K562 (cell line): ENCODE measurements around the gene UBQLN3. TPM values are rescaled to one million over a fixed set of nuclear protein-coding genes. Genes with fewer than 3 reads are reported as not detected.

Experiments used
- ATAC-seq: fragments of 200-7000 bp; cut with Tn5 transposase; 3 replicates; pipeline ENCODE4 v1.9.1; 2020; ENCODE audit warnings: moderate library complexity
- BruUV-seq: library from RNA; stranded (reverse); fragments of 400-500 nt; replicated peaks from 2 replicates; lab custom pipeline; 2021; lab: Mats Ljungman, UMichigan
- CTCF ChIA-PET: fragments of 300-600 bp; formaldehyde crosslinking; extraction: SDS; loops from one replicate; lab custom pipeline; 2021; ENCODE audit warnings: low intra/inter-chr PET ratio; lab: Yijun Ruan, JAX
- POLR2A ChIA-PET: fragments of 300-600, 350-650 bp; sonication (Branson Sonifier 250); formaldehyde crosslinking; extraction: SDS; loops from one replicate; lab custom pipeline; 2021; ENCODE audit warnings: antibody characterized with exemption, inconsistent platforms; lab: Yijun Ruan, JAX
- DNase-seq, 4 experiments: peaks; one replicate each; pipeline versions ENCODE4 v3.0.0 to v3.0.0-alpha.2; 2011 to 2018; ENCODE audit warnings: low spot score in 3 of 4, mixed read lengths in 3 of 4; ENCODE audit errors: extremely low read depth in 1 of 4
- FAIRE-seq: peaks from 2 replicates; lab custom pipeline; 2011; peaks lifted over from hg19 to GRCh38; lab: Jason Lieb, UNC
- H2AFZ ChIP-seq: 2 replicates; pipeline ENCODE4 v1.6.0; 2011; ENCODE audit warnings: low read depth, low read length, control low read depth, inconsistent platforms
- H3K27ac ChIP-seq: fragments of 200-600 bp; 3 replicates; pipeline ENCODE4 v1.8.0; 2011; ENCODE audit warnings: low read depth, mild to moderate bottlenecking, control low read depth, inconsistent platforms, low read length, moderate library complexity, mixed read lengths; ENCODE audit errors: extremely low read depth
- H3K27me3 ChIP-seq, 2 experiments: fragments of 300-600 bp in 1 of 2; 2 replicates in 1 of 2; 3 replicates in 1 of 2; pipeline versions ENCODE4 v1.6.0 to v1.8.0; 2011; ENCODE audit warnings: inconsistent platforms in 2 of 2, low read length in 2 of 2, mild to moderate bottlenecking in 1 of 2, mixed read lengths in 1 of 2, moderate library complexity in 1 of 2; ENCODE audit not compliant: control insufficient read depth in 2 of 2, insufficient read depth in 2 of 2
- H3K36me3 ChIP-seq: fragments of 300-600 bp; 3 replicates; pipeline ENCODE4 v1.8.0; 2011; ENCODE audit warnings: mild to moderate bottlenecking, low read length, inconsistent platforms; ENCODE audit not compliant: control insufficient read depth, insufficient read depth
- H3K4me1 ChIP-seq, 2 experiments: fragments of 200-600 bp in 1 of 2; replicated peaks in 1 of 2; 2 replicates in 1 of 2; 3 replicates in 1 of 2; pipeline versions ENCODE4 v1.5.1 to v1.8.0; 2011; ENCODE audit warnings: inconsistent platforms in 2 of 2, low read length in 2 of 2, mild to moderate bottlenecking in 1 of 2, mixed read lengths in 1 of 2, moderate library complexity in 1 of 2; ENCODE audit not compliant: control insufficient read depth in 2 of 2, insufficient read depth in 2 of 2
- H3K4me2 ChIP-seq: 2 replicates; pipeline ENCODE4 v1.6.1; 2011; ENCODE audit warnings: low read length, control low read depth, inconsistent platforms, mixed read lengths; ENCODE audit not compliant: insufficient read depth
- H3K4me3 ChIP-seq: fragments of 200-600 bp; sonication (generic), shearing (Covaris generic); 2 replicates; pipeline ENCODE4 v1.5.1; 2016; ENCODE audit warnings: control low read depth, inconsistent platforms
- H3K79me2 ChIP-seq: fragments of 200-600 bp; 3 replicates; pipeline ENCODE4 v1.8.0; 2011; ENCODE audit warnings: low read length, inconsistent platforms; ENCODE audit not compliant: control insufficient read depth, insufficient read depth
- H3K9ac ChIP-seq, 2 experiments: 2 replicates each; pipeline versions ENCODE4 v1.6.0 to v1.6.1; 2011; ENCODE audit warnings: low read depth in 2 of 2, low read length in 2 of 2, control low read depth in 1 of 2, inconsistent platforms in 1 of 2, mild to moderate bottlenecking in 1 of 2, mixed read lengths in 1 of 2; ENCODE audit not compliant: insufficient read depth in 1 of 2
- H3K9me1 ChIP-seq: one replicate; pipeline ENCODE4 v1.6.0; 2011; ENCODE audit warnings: inconsistent platforms, mild to moderate bottlenecking, low read length, moderate library complexity; ENCODE audit not compliant: control insufficient read depth, insufficient read depth
- H3K9me3 ChIP-seq: replicated peaks from 2 replicates; pipeline ENCODE4 v1.5.1; 2011; ENCODE audit warnings: low read depth, low read length, inconsistent platforms; ENCODE audit not compliant: control insufficient read depth, insufficient read depth
- H4K20me1 ChIP-seq: replicated peaks from 2 replicates; pipeline ENCODE4 v1.6.1; 2011; ENCODE audit warnings: low read length, inconsistent platforms, mixed read lengths; ENCODE audit not compliant: control insufficient read depth, insufficient read depth
- RAD21 ChIP-seq, 2 experiments: fragments of 250-450 bp in 1 of 2; fragments of 450-650 bp in 1 of 2; sonication (Bioruptor Pico) in 1 of 2; formaldehyde crosslinking in 1 of 2; IDR thresholded peaks in 1 of 2; conservative IDR thresholded peaks in 1 of 2; 2 replicates each; pipeline versions ENCODE4 v1.4.0 to v1.8.0; 2020 to 2022; ENCODE audit warnings: mild to moderate bottlenecking in 2 of 2, moderate library complexity in 1 of 2
- SRSF3 ChIP-seq: fragments of 200-400 bp; formaldehyde crosslinking; IDR thresholded peaks from 2 replicates; pipeline ENCODE4 v1.6.1; 2016; ENCODE audit warnings: mild to moderate bottlenecking, low read length, moderate library complexity; ENCODE audit not compliant: insufficient read depth
- TAF7 ChIP-seq: fragments of 450-650 bp; IDR thresholded peaks from 2 replicates; pipeline ENCODE4 v1.6.1; 2016; ENCODE audit warnings: missing genetic modification characterization, missing compliant biosample characterization
- ZKSCAN8 ChIP-seq: fragments of 200-800 bp; sonication (Bioruptor generic); IDR thresholded peaks from 2 replicates; pipeline ENCODE4 v1.6.1; 2016; ENCODE audit warnings: missing genetic modification characterization, missing compliant biosample characterization
- ZNF165 ChIP-seq: fragments of 250-450 bp; sonication (Bioruptor Pico); IDR thresholded peaks from 2 replicates; pipeline ENCODE4 v1.4.0; 2020; ENCODE audit warnings: borderline replicate concordance
- WGBS: fragments of 100-300 bp; shearing (Covaris generic); methylation state at CpG from one replicate; pipeline ENCODE4 v1.1.6; 2016; ENCODE audit warnings: low coverage, mixed read lengths; ENCODE audit not compliant: insufficient coverage; ENCODE audit errors: missing lambda C conversion rate; 5-methylcytosine and 5-hydroxymethylcytosine counted together
- in situ Hi-C: fragments of 300-500 bp; cut with MboI; formaldehyde crosslinking; loops from 4 replicates; pipeline ENCODE4 v1.15.0; 2018; ENCODE audit warnings: inconsistent platforms, mixed read lengths
- intact Hi-C: fragments of 100-400 bp; cut with micrococcal nuclease; formaldehyde crosslinking; loops from 2 replicates; pipeline ENCODE4 v1.14.2; 2022
- polyA plus RNA-seq, 8 experiments: library from polyadenylated mRNA; depleted of rRNA in 4 of 8; stranded (reverse) in 5 of 8; unstranded in 3 of 8; fragments of >200 nt; fragmentation: Nextera tagmentation in 2 of 8; fragmentation: Illumina TruSeq in 1 of 8; extraction: Ambion mirVana in 2 of 8; extraction: Trizol in 1 of 8; gene quantifications; 2 replicates each; pipeline versions ENCODE4 v1.2.1 to v1.2.3, GENCODE V29; 2011 to 2014; ENCODE audit warnings: inconsistent platforms in 1 of 8, missing spikeins in 1 of 8
- total RNA-seq, 7 experiments: library from RNA; depleted of rRNA in 6 of 7; stranded (reverse); fragments of >200 nt in 6 of 7; fragmentation: Illumina TruSeq in 2 of 7; extraction: Trizol in 2 of 7; gene quantifications; 2 replicates each; pipeline versions ENCODE4 v1.2.1 to v1.2.3, GENCODE V29; 2011 to 2021; ENCODE audit warnings: low replicate concordance in 1 of 7
- TF ChIP-seq, protein P1 (sequence below): IDR thresholded peaks from 2 replicates; pipeline ENCODE4 v1.6.1; 2011; ENCODE audit warnings: borderline replicate concordance, low read depth, mild to moderate bottlenecking, moderate library complexity, low read length; ENCODE audit not compliant: insufficient read depth, poor library complexity, severe bottlenecking
- TF ChIP-seq, protein P2 (sequence below), 3 experiments: IDR thresholded peaks in 2 of 3; conservative IDR thresholded peaks in 1 of 3; 2 replicates each; pipeline ENCODE4 v1.5.1; 2011 to 2012; ENCODE audit warnings: low read length in 3 of 3, mild to moderate bottlenecking in 3 of 3, control low read depth in 2 of 3, improper control_type of control experiment in 1 of 3, inconsistent platforms in 1 of 3, low read depth in 1 of 3, mixed read lengths in 1 of 3, moderate library complexity in 1 of 3; ENCODE audit not compliant: insufficient read depth in 2 of 3

Gene UBQLN3
- total and polyA plus RNA-seq, 9 of the 15 experiments (the other 6 are each of a cell fraction or from before 2014, with no cell fraction given): 0.01 to 0.27 TPM; not detected in 7

DNA sequence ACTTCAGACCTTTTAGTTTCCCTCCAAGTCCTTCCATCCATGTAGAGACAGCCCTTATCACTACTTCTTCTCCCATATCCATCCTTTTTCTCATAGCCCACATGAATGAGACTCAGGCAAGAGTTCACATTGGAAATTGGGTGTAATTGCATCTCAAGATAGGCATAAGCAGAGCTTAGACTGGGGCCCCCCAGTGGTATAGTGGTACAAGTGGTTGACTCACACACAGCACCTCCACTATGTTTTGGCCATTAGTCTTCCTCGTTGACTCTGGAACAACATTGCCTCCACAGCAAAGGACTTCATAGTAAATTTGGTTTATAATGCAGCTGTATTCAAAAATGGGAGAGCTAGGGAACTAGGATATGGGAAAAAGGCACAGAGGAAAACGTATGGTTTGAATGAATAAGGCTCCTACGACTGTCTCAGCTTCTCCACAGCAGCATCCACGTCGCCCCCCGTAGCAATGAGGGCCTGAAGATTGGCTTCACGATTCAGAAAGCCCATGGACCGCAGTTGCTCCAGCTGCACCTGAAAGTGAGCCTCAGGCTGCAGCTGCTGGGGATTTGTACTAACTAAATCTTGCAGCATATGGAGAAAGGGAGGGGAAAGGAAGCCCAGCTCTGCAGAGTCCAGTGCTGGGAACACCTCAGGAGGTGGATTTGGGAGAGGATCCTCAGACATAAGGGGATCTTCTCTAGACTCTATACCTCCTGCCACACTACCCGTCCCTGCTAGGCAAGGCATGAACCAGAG is 2.4 kb downstream of the UBQLN3 start:
- in situ Hi-C loops: no loop called here
- DNase-seq (peak; percentile 36 to 62 (median 48)), FAIRE-seq (no peak), ATAC-seq (peak; percentile 48)
- Histone ChIP-seq H3K9me3 (no peaks in the 10 kb centered on the region), H2AFZ (peak overlapping the region; percentile 68), H4K20me1 (peaks cover 16% of the 10 kb centered on the region), H3K36me3 (peaks cover 14% of the 10 kb centered on the region; the same call in 2 of the 3 replicates), H3K4me1 (peaks cover 24 to 49% of the 10 kb centered on the region in 2 experiments; a peak in 4 of 5 replicates), H3K27me3 (no peaks in the 10 kb centered on the region), H3K9ac (peak overlapping the region in 1 of 2 experiments; percentile 75; a peak in 2 of 4 replicates), H3K4me3 (no peak overlapping the region), H3K79me2 (peaks cover 31% of the 10 kb centered on the region), H3K27ac (no peak overlapping the region), H3K9me1 (no peaks in the 10 kb centered on the region), H3K4me2 (peak overlapping the region; percentile 56; the same call in 1 of the 2 replicates)
- ChIA-PET POLR2A (interaction anchor here (0.7 to 8.7 kb wide), 4 partner anchors 12 to 24 kb away, joined by 3 to 123 read pairs (median 40); partner anchors contain the start of gene UBQLNL), CTCF (no interaction called here)
- BruUV-seq: no TSS peak
- intact Hi-C loops: loop anchor here (10.0 kb wide), 3 partner anchors 87 to 303 kb away; partner anchors contain the start of genes OR51V1 and TRIM6
- TF ChIP-seq TAF7 (tag): no peak
- no peak for TF ChIP-seq ZKSCAN8 (CRISPR knock-in tag)
- no peak for TF ChIP-seq SRSF3
- TF ChIP-seq, protein P1, sequence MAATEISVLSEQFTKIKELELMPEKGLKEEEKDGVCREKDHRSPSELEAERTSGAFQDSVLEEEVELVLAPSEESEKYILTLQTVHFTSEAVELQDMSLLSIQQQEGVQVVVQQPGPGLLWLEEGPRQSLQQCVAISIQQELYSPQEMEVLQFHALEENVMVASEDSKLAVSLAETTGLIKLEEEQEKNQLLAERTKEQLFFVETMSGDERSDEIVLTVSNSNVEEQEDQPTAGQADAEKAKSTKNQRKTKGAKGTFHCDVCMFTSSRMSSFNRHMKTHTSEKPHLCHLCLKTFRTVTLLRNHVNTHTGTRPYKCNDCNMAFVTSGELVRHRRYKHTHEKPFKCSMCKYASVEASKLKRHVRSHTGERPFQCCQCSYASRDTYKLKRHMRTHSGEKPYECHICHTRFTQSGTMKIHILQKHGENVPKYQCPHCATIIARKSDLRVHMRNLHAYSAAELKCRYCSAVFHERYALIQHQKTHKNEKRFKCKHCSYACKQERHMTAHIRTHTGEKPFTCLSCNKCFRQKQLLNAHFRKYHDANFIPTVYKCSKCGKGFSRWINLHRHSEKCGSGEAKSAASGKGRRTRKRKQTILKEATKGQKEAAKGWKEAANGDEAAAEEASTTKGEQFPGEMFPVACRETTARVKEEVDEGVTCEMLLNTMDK: peak; percentile 12
- peak in 1 of 2 experiments; percentile 24; a peak in 1 of 4 replicates for TF ChIP-seq RAD21 (CRISPR knock-in tag; conservative IDR thresholded peaks at IDR 0.05 in 1 of 2, IDR thresholded peaks at IDR 0.05 in 1 of 2)
- no peak for TF ChIP-seq ZNF165 (CRISPR knock-in tag)
- TF ChIP-seq, protein P2, sequence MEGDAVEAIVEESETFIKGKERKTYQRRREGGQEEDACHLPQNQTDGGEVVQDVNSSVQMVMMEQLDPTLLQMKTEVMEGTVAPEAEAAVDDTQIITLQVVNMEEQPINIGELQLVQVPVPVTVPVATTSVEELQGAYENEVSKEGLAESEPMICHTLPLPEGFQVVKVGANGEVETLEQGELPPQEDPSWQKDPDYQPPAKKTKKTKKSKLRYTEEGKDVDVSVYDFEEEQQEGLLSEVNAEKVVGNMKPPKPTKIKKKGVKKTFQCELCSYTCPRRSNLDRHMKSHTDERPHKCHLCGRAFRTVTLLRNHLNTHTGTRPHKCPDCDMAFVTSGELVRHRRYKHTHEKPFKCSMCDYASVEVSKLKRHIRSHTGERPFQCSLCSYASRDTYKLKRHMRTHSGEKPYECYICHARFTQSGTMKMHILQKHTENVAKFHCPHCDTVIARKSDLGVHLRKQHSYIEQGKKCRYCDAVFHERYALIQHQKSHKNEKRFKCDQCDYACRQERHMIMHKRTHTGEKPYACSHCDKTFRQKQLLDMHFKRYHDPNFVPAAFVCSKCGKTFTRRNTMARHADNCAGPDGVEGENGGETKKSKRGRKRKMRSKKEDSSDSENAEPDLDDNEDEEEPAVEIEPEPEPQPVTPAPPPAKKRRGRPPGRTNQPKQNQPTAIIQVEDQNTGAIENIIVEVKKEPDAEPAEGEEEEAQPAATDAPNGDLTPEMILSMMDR (IDR thresholded peaks at IDR 0.05 in 2 of 3, conservative IDR thresholded peaks at IDR 0.05 in 1 of 3; ENCODE audit: insufficient read depth in 2 of 3, low read depth in 1 of 3, low read length in 3 of 3): peak; percentile 52 to 62 (median 59); a peak in 5 of 6 replicates
- 62% methylated on average over 9 of the region's 9 CpGs for WGBS
